Activated CD4-positive, alpha-beta T cell treated with anti-CD3 and anti-CD28 coated beads for 36 hours (primary cell): ENCODE results near the gene SLFNL1. TPM values are rescaled to one million over a fixed set of nuclear protein-coding genes. Genes with fewer than 3 reads are reported as not detected.

ENCODE experiments used
- ATAC-seq: fragments of 200-7000 bp; cut with Tn5 transposase; one replicate; pipeline ENCODE4 v1.10.0; 2021; ENCODE audit warnings: mild to moderate bottlenecking, moderate library complexity
- CTCF ChIA-PET: fragments of 350-600 bp; sonication (Branson Sonifier 250); formaldehyde crosslinking; loops from one replicate; lab custom pipeline; 2021; ENCODE audit warnings: antibody characterized with exemption; lab: Charles Lee
- POLR2A ChIA-PET: fragments of 350-600 bp; sonication (Branson Sonifier 250); formaldehyde crosslinking; loops from one replicate; lab custom pipeline; 2021; ENCODE audit warnings: antibody characterized with exemption, inconsistent platforms; lab: Charles Lee
- DNase-seq: peaks from one replicate; pipeline ENCODE4 v3.0.0-alpha.2; 2020
- H3K27ac Mint-ChIP-seq: one replicate; pipeline ENCODE4 v1.8.0; 2021; ENCODE audit warnings: mixed read lengths
- H3K27me3 Mint-ChIP-seq: one replicate; pipeline ENCODE4 v1.8.0; 2021; ENCODE audit warnings: mixed read lengths
- H3K36me3 Mint-ChIP-seq: one replicate; pipeline ENCODE4 v1.8.0; 2021; ENCODE audit warnings: low read depth, mixed read lengths
- H3K4me1 Mint-ChIP-seq: one replicate; pipeline ENCODE4 v1.8.0; 2021; ENCODE audit warnings: mixed read lengths
- H3K4me3 Mint-ChIP-seq: one replicate; pipeline ENCODE4 v1.8.0; 2021; ENCODE audit warnings: mild to moderate bottlenecking, moderate library complexity, mixed read lengths
- H3K9me3 Mint-ChIP-seq: one replicate; pipeline ENCODE4 v1.8.0; 2021; ENCODE audit warnings: low read depth, mixed read lengths
- intact Hi-C, 2 experiments: fragments of 100-400 bp; cut with DNase I in 1 of 2; cut with micrococcal nuclease in 1 of 2; formaldehyde crosslinking; loops; one replicate each; pipeline versions ENCODE4 v1.14.2 to v1.15.1; 2022 to 2024; cut with DNase I, micrococcal nuclease
- total RNA-seq, 2 experiments: library from RNA; stranded (reverse); gene quantifications; one replicate each; pipeline ENCODE4 v1.2.3, GENCODE V29; 2021

The SLFNL1 gene
- total RNA-seq, result under 1 TPM; 0.14 TPM

- peaks cover 13% of the 10 kb centered on the region for H3K36me3 Mint-ChIP-seq
- H3K27me3 Mint-ChIP-seq, result no peaks in the 10 kb centered on the region
- H3K9me3 Mint-ChIP-seq, result no peaks in the 10 kb centered on the region
- H3K4me3 Mint-ChIP-seq, result no peak within 1 kb of the TSS
- H3K4me1 Mint-ChIP-seq, result no peaks in the 10 kb centered on the region
- ChIA-PET CTCF (interaction anchor here (0.7 kb wide), 1 partner anchor 69 kb away, joined by 3 read pairs; no protein-coding TSS in a partner anchor), POLR2A (no interaction called here)
- no peak within 1 kb of the TSS for H3K27ac Mint-ChIP-seq
- DNase-seq, result no peak
- no peak for ATAC-seq
- intact Hi-C loops, result loop anchor here in 1 of 2 experiments (2.0 kb wide), 1 partner anchor 17 kb away; no protein-coding TSS in a partner anchor
Observed at GRCh38 chr1:41021526-41022308, at the start of gene SLFNL1. SLFNL1 (minus strand) TSS chr1:41021725; CDS start chr1:41020660, 1,065 bp downstream.

GRCh38 chr1:41056907-41057306, 35.4 kb upstream of the SLFNL1 start:
- Mint-ChIP-seq H3K9me3 (peaks cover 3% of the 10 kb centered on the region), H3K27me3 (no peaks in the 10 kb centered on the region), H3K27ac (no peak overlapping the region), H3K4me1 (no peaks in the 10 kb centered on the region), H3K36me3 (peaks cover 39% of the 10 kb centered on the region), H3K4me3 (no peak overlapping the region)
- ChIA-PET CTCF (no interaction called here), POLR2A (no interaction called here)
- intact Hi-C loops, result no loop called here
- ATAC-seq, result no peak
- DNase-seq, result no peak

GRCh38 chr1:41053316-41053715, 31.8 kb upstream of the SLFNL1 start:
- ATAC-seq, result no peak
- intact Hi-C loops, result no loop called here

GRCh38 chr1:41051022-41051421, 29.5 kb upstream of the SLFNL1 start:
- ChIA-PET CTCF (no interaction called here), POLR2A (no interaction called here)
- H3K4me1 Mint-ChIP-seq, result no peaks in the 10 kb centered on the region
- no peak overlapping the region for H3K4me3 Mint-ChIP-seq
- no peak for ATAC-seq
- no peak overlapping the region for H3K27ac Mint-ChIP-seq
- no peaks in the 10 kb centered on the region for H3K9me3 Mint-ChIP-seq
- no peak for DNase-seq
- H3K27me3 Mint-ChIP-seq, result no peaks in the 10 kb centered on the region
- intact Hi-C loops, result no loop called here
- peaks cover 31% of the 10 kb centered on the region for H3K36me3 Mint-ChIP-seq

More at GRCh38 chr1:41053316-41053715, 31.8 kb upstream of the SLFNL1 start:
- Mint-ChIP-seq H3K36me3 (peaks cover 24% of the 10 kb centered on the region), H3K4me3 (no peak overlapping the region), H3K27ac (no peak overlapping the region), H3K27me3 (no peaks in the 10 kb centered on the region), H3K4me1 (no peaks in the 10 kb centered on the region), H3K9me3 (no peaks in the 10 kb centered on the region)
- ChIA-PET CTCF (no interaction called here), POLR2A (no interaction called here)
- no peak for DNase-seq

GRCh38 chr1:41048540-41048939, 27.0 kb upstream of the SLFNL1 start:
- Mint-ChIP-seq H3K36me3 (peaks cover 36% of the 10 kb centered on the region), H3K9me3 (no peaks in the 10 kb centered on the region), H3K27me3 (no peaks in the 10 kb centered on the region), H3K4me3 (no peak overlapping the region), H3K27ac (no peak overlapping the region), H3K4me1 (no peaks in the 10 kb centered on the region)
- ATAC-seq, result no peak
- DNase-seq, result no peak
- ChIA-PET CTCF (no interaction called here), POLR2A (no interaction called here)
- intact Hi-C loops, result no loop called here

- CTCF ChIA-PET, result no interaction called here
- ATAC-seq (no peak), DNase-seq (no peak)
- Mint-ChIP-seq H3K4me1 (no peaks in the 10 kb centered on the region), H3K4me3 (no peak overlapping the region), H3K27me3 (no peaks in the 10 kb centered on the region), H3K27ac (no peak overlapping the region), H3K9me3 (no peaks in the 10 kb centered on the region), H3K36me3 (peaks cover 40% of the 10 kb centered on the region)
- intact Hi-C loops, result no loop called here
- POLR2A ChIA-PET, result no interaction called here
Observed at GRCh38 chr1:41046347-41046775, 24.8 kb upstream of the SLFNL1 start.

- intact Hi-C loops, result no loop called here
- Mint-ChIP-seq H3K27me3 (no peaks in the 10 kb centered on the region), H3K4me1 (no peaks in the 10 kb centered on the region), H3K4me3 (no peak overlapping the region), H3K36me3 (peaks cover 40% of the 10 kb centered on the region), H3K27ac (no peak overlapping the region), H3K9me3 (no peaks in the 10 kb centered on the region)
- DNase-seq, result no peak
- CTCF ChIA-PET, result no interaction called here
- no peak for ATAC-seq
- POLR2A ChIA-PET, result no interaction called here
Observed at GRCh38 chr1:41045740-41046139, 24.2 kb upstream of the SLFNL1 start.

- Mint-ChIP-seq H3K9me3 (no peaks in the 10 kb centered on the region), H3K4me3 (no peak overlapping the region), H3K36me3 (peaks cover 40% of the 10 kb centered on the region), H3K27me3 (no peaks in the 10 kb centered on the region), H3K4me1 (no peaks in the 10 kb centered on the region), H3K27ac (no peak overlapping the region)
- intact Hi-C loops, result no loop called here
- DNase-seq (no peak), ATAC-seq (no peak)
- ChIA-PET POLR2A (no interaction called here), CTCF (no interaction called here)
Observed at GRCh38 chr1:41044187-41044586, 22.7 kb upstream of the SLFNL1 start.

GRCh38 chr1:41041614-41042270, 20.2 kb upstream of the SLFNL1 start:
- DNase-seq, result no peak
- Mint-ChIP-seq H3K4me1 (no peaks in the 10 kb centered on the region), H3K4me3 (no peak overlapping the region), H3K27me3 (no peaks in the 10 kb centered on the region), H3K36me3 (peaks cover 27% of the 10 kb centered on the region), H3K9me3 (no peaks in the 10 kb centered on the region), H3K27ac (no peak overlapping the region)
- intact Hi-C loops, result no loop called here
- ChIA-PET CTCF (no interaction called here), POLR2A (no interaction called here)
- ATAC-seq, result no peak

GRCh38 chr1:41038110-41038509, 16.6 kb upstream of the SLFNL1 start:
- DNase-seq, result no peak
- intact Hi-C loops, result loop anchor here in 1 of 2 experiments (10.0 kb wide), 1 partner anchor 207 kb away; the partner anchor contains the start of gene SCMH1
- peaks cover 19% of the 10 kb centered on the region for H3K36me3 Mint-ChIP-seq
- no peaks in the 10 kb centered on the region for H3K4me1 Mint-ChIP-seq
- ChIA-PET POLR2A (no interaction called here), CTCF (no interaction called here)
- no peaks in the 10 kb centered on the region for H3K27me3 Mint-ChIP-seq
- no peak for ATAC-seq
- H3K27ac Mint-ChIP-seq, result no peak overlapping the region
- H3K4me3 Mint-ChIP-seq, result no peak overlapping the region
- H3K9me3 Mint-ChIP-seq, result no peaks in the 10 kb centered on the region

GRCh38 chr1:41037116-41037903, 15.8 kb upstream of the SLFNL1 start:
- Mint-ChIP-seq H3K4me3 (no peak overlapping the region), H3K36me3 (peaks cover 20% of the 10 kb centered on the region), H3K27me3 (no peaks in the 10 kb centered on the region), H3K4me1 (no peaks in the 10 kb centered on the region), H3K27ac (no peak overlapping the region), H3K9me3 (no peaks in the 10 kb centered on the region)
- CTCF ChIA-PET, result interaction anchor here (0.6 to 0.7 kb wide), 2 partner anchors 34 to 229 kb away, joined by 3 to 4 read pairs; no protein-coding TSS in a partner anchor
- ATAC-seq (no peak), DNase-seq (no peak)
- POLR2A ChIA-PET, result no interaction called here
- intact Hi-C loops, result loop anchor here in 1 of 2 experiments (10.0 kb wide), 1 partner anchor 207 kb away; the partner anchor contains the start of gene SCMH1
